Esophagus muscularis mucosa (tissue), 4 donors: ENCODE measurements around the gene FEZ2. TPM values are rescaled to one million over a fixed set of nuclear protein-coding genes. Genes with fewer than 3 reads are reported as not detected.
"Not testable (repeated sequence)": the region's sequence is repeated elsewhere in the genome, so short reads cannot be mapped to it uniquely, and the experiment has no call there.

Source experiments
- DNase-seq: peaks from one replicate; pipeline ENCODE4 v3.0.0-alpha.2; 2017; ENCODE audit errors: extremely low spot score
- H3K27ac ChIP-seq, 4 donors: fragments of 200-600 bp; sonication (generic); replicated peaks in 1 of 4; 1 replicate in 3 of 4; 2 replicates in 1 of 4; pipeline ENCODE4 v1.5.1; 2016 to 2019; ENCODE audit warnings: mild to moderate bottlenecking in 1 of 4
- H3K27me3 ChIP-seq, 4 donors: fragments of 200-600 bp; sonication (generic); one replicate each; pipeline versions ENCODE4 v1.5.1 to v1.6.0; 2016 to 2019
- H3K36me3 ChIP-seq, 4 donors: fragments of 200-600 bp; sonication (generic); one replicate each; pipeline ENCODE4 v1.5.1; 2016 to 2019
- H3K4me1 ChIP-seq, 4 donors: fragments of 200-600 bp; sonication (generic); one replicate each; pipeline ENCODE4 v1.5.1; 2016 to 2019
- H3K4me3 ChIP-seq, 4 donors: fragments of 200-600 bp; sonication (generic); 1 replicate in 2 of 4; 2 replicates in 2 of 4; pipeline ENCODE4 v1.5.1; 2016 to 2019; ENCODE audit warnings: mild to moderate bottlenecking in 4 of 4, moderate library complexity in 1 of 4
- H3K9me3 ChIP-seq, 4 donors: fragments of 200-600 bp; sonication (generic); 1 replicate in 3 of 4; 2 replicates in 1 of 4; pipeline ENCODE4 v1.5.1; 2016 to 2019
- EP300 ChIP-seq: sonication (generic); formaldehyde crosslinking; IDR thresholded peaks from one replicate; pipeline ENCODE4 v1.6.1; 2017; ENCODE audit warnings: antibody characterized with exemption
- POLR2A ChIP-seq: fragments of 450-650 bp; IDR thresholded peaks from one replicate; pipeline ENCODE4 v1.6.1; 2017; ENCODE audit warnings: antibody characterized with exemption, moderate library complexity, mild to moderate bottlenecking, low read depth
- POLR2AphosphoS5 ChIP-seq, 2 donors: sonication (generic); formaldehyde crosslinking; IDR thresholded peaks; one replicate each; pipeline ENCODE4 v1.6.1; 2017; ENCODE audit warnings: antibody characterized with exemption in 2 of 2
- WGBS: methylation state at CpG from one replicate; pipeline ENCODE4 v1.1.5; 2018; 5-methylcytosine and 5-hydroxymethylcytosine counted together
- intact Hi-C: fragments of 100-400 bp; cut with DNase I; formaldehyde crosslinking; loops from one replicate; pipeline ENCODE4 v1.15.1; 2023
- total RNA-seq, 4 donors: library from RNA; depleted of rRNA; stranded (reverse); fragments of >200 nt; gene quantifications; one replicate each; pipeline versions ENCODE4 v1.1.0 to v1.2.1, GENCODE V29; 2016
- TF ChIP-seq, protein P1 (sequence below), 3 experiments: fragments of 200-600 bp in 2 of 3; fragments of 450-650 bp in 1 of 3; sonication (generic) in 2 of 3; IDR thresholded peaks; one replicate each; pipeline ENCODE4 v1.5.1; 2017 to 2019; ENCODE audit warnings: antibody characterized with exemption in 3 of 3, mild to moderate bottlenecking in 2 of 3, moderate library complexity in 1 of 3

The FEZ2 gene
- total RNA-seq, 4 donors from 2014 or later: 40.4 to 58.2 (median 45.2) TPM

DNA sequence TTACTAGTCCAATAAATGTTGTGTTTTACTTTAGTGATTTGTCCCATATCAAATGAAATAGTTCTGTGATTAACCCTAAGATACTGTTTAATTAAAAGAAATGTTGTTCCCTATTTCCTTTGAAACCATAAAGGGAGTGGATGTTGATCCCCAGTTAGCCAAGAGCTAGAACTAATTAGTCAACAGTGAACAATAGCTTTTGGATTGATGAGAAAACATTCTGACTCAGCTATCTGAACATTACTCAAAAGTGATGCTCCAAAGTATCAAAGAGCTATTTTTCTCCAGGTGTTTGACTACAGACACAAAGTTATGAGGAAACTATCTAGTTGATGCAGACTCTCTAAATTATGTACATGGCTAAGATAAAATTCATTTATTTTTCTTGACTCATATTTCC lies 7.3 kb upstream of the FEZ2 start:
- H3K27ac ChIP-seq: no peak overlapping the region
- no peaks in the 10 kb centered on the region for H3K4me1 ChIP-seq
- no peaks in the 10 kb centered on the region for H3K27me3 ChIP-seq
- TF ChIP-seq EP300 (no peak), POLR2AphosphoS5 (IDR thresholded peaks at IDR 0.05) (no peak), POLR2A (no peak)
- TF ChIP-seq, protein P1, sequence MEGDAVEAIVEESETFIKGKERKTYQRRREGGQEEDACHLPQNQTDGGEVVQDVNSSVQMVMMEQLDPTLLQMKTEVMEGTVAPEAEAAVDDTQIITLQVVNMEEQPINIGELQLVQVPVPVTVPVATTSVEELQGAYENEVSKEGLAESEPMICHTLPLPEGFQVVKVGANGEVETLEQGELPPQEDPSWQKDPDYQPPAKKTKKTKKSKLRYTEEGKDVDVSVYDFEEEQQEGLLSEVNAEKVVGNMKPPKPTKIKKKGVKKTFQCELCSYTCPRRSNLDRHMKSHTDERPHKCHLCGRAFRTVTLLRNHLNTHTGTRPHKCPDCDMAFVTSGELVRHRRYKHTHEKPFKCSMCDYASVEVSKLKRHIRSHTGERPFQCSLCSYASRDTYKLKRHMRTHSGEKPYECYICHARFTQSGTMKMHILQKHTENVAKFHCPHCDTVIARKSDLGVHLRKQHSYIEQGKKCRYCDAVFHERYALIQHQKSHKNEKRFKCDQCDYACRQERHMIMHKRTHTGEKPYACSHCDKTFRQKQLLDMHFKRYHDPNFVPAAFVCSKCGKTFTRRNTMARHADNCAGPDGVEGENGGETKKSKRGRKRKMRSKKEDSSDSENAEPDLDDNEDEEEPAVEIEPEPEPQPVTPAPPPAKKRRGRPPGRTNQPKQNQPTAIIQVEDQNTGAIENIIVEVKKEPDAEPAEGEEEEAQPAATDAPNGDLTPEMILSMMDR (IDR thresholded peaks at IDR 0.05): no peak
- H3K4me3 ChIP-seq: no peak overlapping the region
- intact Hi-C loops: no loop called here
- no peaks in the 10 kb centered on the region for H3K9me3 ChIP-seq
- no peak for DNase-seq
- H3K36me3 ChIP-seq: no peaks in the 10 kb centered on the region

DNA sequence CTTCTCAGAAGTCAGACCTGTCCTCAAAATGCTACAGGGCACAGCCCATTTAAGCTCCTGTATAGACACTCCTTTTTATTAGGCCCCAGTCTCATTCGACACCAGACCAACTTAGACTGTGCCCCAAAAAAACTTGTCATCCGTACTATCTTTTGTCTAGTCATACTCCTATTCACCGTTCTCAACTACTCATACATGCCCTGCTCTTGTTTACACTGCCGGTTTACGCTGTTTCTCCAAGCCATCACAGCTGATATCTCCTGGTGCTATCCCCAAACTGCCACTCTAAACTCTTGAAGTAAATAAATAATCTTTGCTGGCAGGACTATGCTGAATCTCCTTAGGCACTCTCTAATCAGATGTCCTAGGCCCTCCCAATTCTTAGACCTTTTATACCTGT lies 5.7 kb upstream of the FEZ2 start:
- H3K4me1 ChIP-seq, H3K4me3 ChIP-seq, H3K27ac ChIP-seq, H3K9me3 ChIP-seq, H3K36me3 ChIP-seq, H3K27me3 ChIP-seq, DNase-seq, intact Hi-C loops: not testable (repeated sequence)
- 91% methylated on average over 4 of the region's 5 CpGs for WGBS

DNA sequence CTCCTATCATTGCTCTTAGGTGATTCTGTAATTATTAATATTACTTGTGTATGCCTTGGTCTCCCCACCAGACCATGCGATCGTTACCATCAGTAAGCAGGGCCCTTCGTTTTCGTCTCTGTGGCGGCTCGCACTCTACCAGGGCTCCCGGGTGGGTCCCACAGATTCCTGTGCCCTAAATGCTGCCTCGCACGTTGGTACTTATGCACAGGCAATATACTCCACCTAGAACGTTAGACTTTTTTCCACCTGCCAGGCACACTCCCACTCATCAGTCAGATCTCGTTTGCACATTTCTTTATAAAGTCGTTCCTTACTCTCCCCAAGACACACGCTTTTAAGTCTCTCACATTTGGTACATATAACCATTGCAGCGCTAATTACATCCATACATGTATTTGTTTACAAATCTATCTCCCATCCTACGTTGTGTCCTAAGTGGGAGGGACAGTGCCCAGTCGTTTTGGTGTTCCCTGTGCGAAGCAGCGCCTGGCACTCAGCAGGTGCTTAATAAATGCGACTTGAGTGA lies 901 bp downstream of the FEZ2 start:
- no peak for DNase-seq
- Histone ChIP-seq H3K36me3 (no peaks in the 10 kb centered on the region), H3K9me3 (no peaks in the 10 kb centered on the region), H3K27me3 (no peaks in the 10 kb centered on the region), H3K27ac (peak overlapping the region; percentile 93 to 98 (median 97)), H3K4me3 (peak overlapping the region; percentile 87 to 100 (median 99)), H3K4me1 (peaks cover 15 to 38% (median 31%) of the 10 kb centered on the region in 4 donors)
- no peak for TF ChIP-seq POLR2A
- TF ChIP-seq POLR2AphosphoS5 (IDR thresholded peaks at IDR 0.05): no peak
- TF ChIP-seq EP300: no peak
- TF ChIP-seq, protein P1 (IDR thresholded peaks at IDR 0.05): no peak
- intact Hi-C loops: no loop called here
- WGBS: 31% methylated on average over 19 of the region's 19 CpGs

DNA sequence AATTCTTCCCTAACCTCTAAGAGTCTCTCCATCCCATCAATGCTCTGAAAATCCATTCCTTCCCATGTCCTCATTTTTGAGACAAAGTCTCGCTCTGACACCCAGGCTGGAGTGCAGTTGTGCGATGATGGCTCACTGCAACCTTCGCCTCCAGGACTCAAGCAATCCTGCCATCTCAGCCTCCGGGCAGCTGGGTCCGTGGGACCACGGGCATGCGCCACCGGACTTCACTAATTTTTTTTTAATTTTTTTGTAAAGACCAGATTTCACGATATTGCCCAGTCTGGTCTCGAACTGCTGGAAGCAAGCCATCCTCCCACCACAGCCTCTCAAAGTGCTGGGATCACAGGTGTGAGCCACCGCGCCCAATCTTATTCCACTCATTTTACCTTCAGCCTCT lies 1.6 kb downstream of the FEZ2 start:
- H3K27me3 ChIP-seq: no peaks in the 10 kb centered on the region
- H3K36me3 ChIP-seq: no peaks in the 10 kb centered on the region
- TF ChIP-seq POLR2A: no peak
- TF ChIP-seq POLR2AphosphoS5 (IDR thresholded peaks at IDR 0.05): no peak
- no peak for TF ChIP-seq EP300
- TF ChIP-seq, protein P1 (IDR thresholded peaks at IDR 0.05): no peak
- H3K27ac ChIP-seq: no peak overlapping the region
- DNase-seq: no peak
- WGBS: 96% methylated on average over 12 of the region's 12 CpGs
- H3K4me1 ChIP-seq: peaks cover 15 to 42% (median 34%) of the 10 kb centered on the region in 4 donors
- peak overlapping the region; percentile 87 to 100 (median 99) for H3K4me3 ChIP-seq
- H3K9me3 ChIP-seq: no peaks in the 10 kb centered on the region
- intact Hi-C loops: no loop called here

DNA sequence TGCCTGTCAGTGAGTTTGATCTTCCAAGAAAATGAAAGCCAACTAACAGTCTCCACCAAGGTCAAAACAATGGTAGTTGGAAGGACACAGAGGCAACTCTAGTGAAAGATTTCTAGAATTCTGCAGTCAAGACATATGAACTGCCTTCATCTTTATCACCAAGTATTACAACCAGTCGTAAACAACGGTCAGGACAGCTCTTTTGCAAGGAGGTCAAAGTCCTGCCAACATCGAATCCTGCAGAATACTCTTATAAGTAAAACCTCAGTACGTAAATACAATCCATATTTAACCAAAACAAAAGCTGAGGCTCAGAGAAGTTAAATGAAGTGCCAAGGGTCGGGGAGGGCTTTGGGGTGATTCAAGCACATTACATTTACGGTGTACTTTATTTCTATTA lies 3.1 kb downstream of the FEZ2 start:
- intact Hi-C loops: no loop called here
- 78% methylated on average over 6 of the region's 6 CpGs for WGBS

DNA sequence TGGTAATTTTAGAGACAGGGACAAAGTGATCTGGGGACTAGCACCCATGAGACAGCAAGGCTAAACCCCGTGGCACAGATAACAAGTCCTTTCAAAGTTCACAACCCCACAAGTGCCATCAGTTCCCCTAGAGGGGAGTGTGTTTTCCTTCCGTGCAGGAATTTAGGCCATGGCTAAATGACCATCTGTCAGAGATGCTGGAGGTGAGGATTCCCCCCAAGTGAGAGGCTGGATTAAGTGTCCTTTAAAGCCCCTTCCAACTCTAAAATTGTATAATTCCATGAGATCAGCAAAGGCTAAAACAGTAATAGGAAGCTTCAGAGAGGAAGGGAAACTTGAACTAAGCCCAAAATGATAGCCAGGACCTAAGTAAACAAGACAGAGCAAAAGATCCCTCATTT lies 8.7 kb downstream of the FEZ2 start:
- intact Hi-C loops: no loop called here
- Histone ChIP-seq H3K27me3 (no peaks in the 10 kb centered on the region), H3K4me1 (peaks cover 5 to 39% (median 32%) of the 10 kb centered on the region in 4 donors), H3K4me3 (no peak overlapping the region), H3K36me3 (peaks cover 0 to 38% (median 19%) of the 10 kb centered on the region in 4 donors), H3K9me3 (no peaks in the 10 kb centered on the region), H3K27ac (peak overlapping the region in 1 of 4 donors; percentile 16)
- 43% methylated on average over 2 of the region's 2 CpGs for WGBS
- no peak for DNase-seq
- TF ChIP-seq, protein P1 (IDR thresholded peaks at IDR 0.05): no peak
- no peak for TF ChIP-seq POLR2AphosphoS5 (IDR thresholded peaks at IDR 0.05)
- TF ChIP-seq EP300: no peak
- no peak for TF ChIP-seq POLR2A

More for the DNA sequence above, 3.1 kb downstream of the FEZ2 start:
- DNase-seq: no peak
- Histone ChIP-seq H3K9me3 (no peaks in the 10 kb centered on the region), H3K27me3 (no peaks in the 10 kb centered on the region), H3K4me1 (peaks cover 15 to 56% (median 49%) of the 10 kb centered on the region in 4 donors), H3K36me3 (peaks cover 0 to 10% (median 0%) of the 10 kb centered on the region in 4 donors), H3K4me3 (no peak overlapping the region), H3K27ac (no peak overlapping the region)
- TF ChIP-seq POLR2A: no peak
- no peak for TF ChIP-seq POLR2AphosphoS5 (IDR thresholded peaks at IDR 0.05)
- no peak for TF ChIP-seq EP300
